ENCODE data around the gene G0S2.
"Not testable (repeated sequence)": the region's sequence is repeated elsewhere in the genome, so short reads cannot be mapped to it uniquely, and the experiment has no call there.

The G0S2 gene

DNA sequence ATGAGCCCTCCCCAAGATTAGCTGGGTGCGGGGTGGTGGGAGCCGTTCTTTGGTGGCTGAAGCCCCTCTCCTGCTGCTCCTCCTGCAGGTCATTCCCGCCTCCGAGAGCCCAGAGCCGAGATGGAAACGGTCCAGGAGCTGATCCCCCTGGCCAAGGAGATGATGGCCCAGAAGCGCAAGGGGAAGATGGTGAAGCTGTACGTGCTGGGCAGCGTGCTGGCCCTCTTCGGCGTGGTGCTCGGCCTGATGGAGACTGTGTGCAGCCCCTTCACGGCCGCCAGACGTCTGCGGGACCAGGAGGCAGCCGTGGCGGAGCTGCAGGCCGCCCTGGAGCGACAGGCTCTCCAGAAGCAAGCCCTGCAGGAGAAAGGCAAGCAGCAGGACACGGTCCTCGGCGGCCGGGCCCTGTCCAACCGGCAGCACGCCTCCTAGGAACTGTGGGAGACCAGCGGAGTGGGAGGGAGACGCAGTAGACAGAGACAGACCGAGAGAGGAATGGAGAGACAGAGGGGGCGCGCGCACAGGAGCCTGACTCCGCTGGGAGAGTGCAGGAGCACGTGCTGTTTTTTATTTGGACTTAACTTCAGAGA is 448 bp downstream of the G0S2 start:
- in situ Hi-C loops (cut with MboI; ENCODE audit: low sequenced_read_pairs), result no loop called here

DNA sequence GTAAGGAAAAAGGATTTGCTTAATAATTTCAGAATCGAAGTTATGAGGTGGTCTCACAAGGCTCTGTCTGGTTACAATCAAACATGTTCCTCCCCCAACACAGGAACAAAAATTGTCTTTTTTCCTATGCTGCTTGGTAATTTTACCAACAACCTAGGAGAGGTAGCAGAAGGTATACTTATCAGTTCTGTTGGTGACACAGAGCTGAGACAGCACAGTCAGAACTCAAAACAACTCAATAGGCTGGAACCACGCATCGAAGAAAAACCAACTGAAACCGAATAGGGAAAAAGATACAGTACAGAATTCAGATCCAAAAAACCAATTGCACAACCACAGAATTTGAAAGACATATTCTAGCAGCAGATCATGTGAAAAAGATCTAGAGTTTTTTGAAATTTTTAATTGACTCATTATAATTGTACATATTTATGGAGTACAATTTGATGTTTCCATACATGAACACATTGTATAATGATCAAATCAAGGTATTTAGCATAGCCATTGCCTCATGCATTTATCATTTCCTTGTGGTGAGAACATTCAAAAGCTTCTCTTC is 3.8 kb downstream of the G0S2 start:
- in situ Hi-C loops (cut with MboI; ENCODE audit: low sequenced_read_pairs), result no loop called here

DNA sequence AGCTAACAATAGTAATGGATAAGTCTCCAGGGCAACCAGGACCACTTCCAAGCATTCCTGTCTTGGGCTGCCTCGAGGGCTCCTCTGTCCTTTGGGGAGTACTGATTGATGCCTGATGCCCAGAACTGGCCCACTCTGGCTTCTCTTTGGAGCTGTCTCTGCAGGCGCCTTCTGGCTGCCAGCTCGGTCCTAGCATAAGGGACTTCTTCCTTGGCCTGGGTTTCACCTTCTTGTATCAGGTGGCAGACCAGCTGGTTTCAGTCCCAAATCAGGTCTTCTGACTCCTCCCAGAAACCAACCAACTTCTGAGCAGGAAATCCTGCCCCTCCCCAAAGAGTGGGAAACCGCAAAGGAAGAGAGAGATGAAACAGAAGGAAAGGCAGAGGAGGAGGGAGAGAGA is 10.6 kb downstream of the G0S2 start:
- in situ Hi-C loops (cut with MboI; ENCODE audit: low sequenced_read_pairs), result no loop called here

DNA sequence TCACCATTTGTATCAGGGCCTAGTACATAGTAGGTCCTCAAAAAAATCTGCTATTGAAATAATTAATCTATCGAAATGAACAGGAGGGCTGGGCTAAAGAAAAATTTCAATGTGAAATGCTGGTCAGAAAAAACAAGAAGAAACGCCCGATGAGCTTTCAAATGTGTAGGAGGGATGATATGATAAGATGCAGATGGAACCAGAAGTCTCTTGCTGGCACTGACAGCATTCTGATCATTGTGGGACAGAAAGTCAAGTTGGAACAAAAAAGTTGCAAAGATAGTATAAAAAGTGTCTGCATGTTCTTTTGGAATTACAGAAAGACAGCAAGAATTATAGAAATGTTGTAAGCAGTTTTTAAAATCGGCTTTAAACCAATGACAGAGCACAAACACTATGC is 11.1 kb downstream of the G0S2 start:
- in situ Hi-C loops (cut with MboI; ENCODE audit: low sequenced_read_pairs), result no loop called here

DNA sequence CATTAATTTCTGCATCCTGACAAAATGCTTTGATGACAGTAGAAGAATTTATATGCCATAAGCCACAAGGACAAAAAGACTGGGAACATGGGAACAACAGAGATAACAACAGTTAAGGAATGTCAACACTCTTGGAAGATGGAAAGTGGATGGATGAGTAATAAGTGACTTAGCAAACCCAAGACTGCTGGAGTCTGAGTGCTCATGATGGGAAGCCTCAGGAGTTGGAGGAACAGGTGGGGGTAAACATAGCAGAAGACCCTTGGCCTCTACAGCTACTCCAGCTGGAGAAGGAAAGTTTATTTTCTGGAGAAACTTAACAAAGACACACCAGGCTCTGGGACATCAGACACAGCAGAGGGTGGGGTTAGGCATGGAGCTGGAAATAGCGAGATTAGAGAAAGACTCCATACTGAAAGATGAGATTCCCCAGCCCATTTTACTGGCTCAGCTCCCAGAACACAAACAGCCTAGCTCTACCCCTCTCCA is 13.6 kb downstream of the G0S2 start:
- in situ Hi-C loops (cut with MboI; ENCODE audit: low sequenced_read_pairs), result no loop called here

DNA sequence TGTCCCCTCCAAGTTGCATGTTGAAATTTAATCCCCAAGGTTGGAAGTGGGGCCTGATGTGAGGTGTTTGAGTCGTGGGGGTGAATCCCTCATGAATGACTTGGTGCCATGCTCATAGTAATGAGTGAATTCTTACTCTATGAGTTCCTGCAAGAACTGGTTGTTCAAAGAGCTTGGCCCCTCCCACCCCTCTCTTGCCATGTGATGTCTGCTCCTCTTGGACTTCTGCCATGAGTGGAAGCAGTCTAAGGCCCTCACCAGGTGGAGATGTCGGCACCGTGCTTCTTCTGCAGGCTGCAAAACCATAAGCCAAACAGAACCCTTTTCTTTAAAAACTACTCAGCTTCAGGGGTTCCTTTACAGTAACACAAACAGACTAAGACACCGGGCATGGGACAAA is 14.3 kb downstream of the G0S2 start:
- in situ Hi-C loops (cut with MboI; ENCODE audit: low sequenced_read_pairs), result no loop called here

DNA sequence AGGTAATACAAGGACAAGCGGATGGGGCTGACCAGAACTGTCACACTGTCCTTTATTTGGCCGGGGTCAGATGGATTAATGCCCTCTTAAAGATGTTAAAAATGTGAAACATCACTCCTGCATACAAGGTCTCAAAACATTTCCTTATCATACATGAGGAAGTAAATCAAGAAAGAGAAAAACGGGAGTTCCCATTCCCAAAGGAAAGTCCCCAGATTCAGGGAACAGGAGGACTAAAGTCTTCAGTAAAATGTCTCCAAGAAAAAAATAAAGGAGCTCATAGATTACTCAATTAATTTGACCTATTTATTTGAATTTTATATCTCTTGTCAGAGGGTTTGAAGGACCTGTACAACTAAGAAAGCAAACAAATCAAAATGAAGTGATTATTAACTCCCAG is 16.0 kb downstream of the G0S2 start:
- in situ Hi-C loops (cut with MboI; ENCODE audit: low sequenced_read_pairs), result no loop called here

DNA sequence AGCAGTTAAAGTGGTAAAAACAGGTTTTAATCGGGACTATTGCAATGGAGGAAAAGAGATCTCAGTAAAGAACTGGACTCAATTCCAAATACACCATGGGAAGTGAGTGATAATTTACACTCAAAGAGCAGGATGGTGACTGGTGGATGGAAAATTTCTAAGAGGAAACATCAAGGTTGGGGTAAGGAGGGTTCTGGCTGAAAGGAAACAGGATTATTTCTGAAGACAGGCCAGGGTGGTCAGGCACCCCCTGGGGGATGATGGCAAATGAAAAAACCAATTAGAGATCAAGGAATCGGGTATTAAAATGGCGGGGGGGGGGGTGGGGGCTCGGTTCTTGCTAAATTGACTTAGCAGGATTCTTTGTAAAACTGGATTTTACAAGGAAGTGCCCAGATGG is 17.1 kb downstream of the G0S2 start:
- in situ Hi-C loops (cut with MboI; ENCODE audit: low sequenced_read_pairs), result no loop called here

DNA sequence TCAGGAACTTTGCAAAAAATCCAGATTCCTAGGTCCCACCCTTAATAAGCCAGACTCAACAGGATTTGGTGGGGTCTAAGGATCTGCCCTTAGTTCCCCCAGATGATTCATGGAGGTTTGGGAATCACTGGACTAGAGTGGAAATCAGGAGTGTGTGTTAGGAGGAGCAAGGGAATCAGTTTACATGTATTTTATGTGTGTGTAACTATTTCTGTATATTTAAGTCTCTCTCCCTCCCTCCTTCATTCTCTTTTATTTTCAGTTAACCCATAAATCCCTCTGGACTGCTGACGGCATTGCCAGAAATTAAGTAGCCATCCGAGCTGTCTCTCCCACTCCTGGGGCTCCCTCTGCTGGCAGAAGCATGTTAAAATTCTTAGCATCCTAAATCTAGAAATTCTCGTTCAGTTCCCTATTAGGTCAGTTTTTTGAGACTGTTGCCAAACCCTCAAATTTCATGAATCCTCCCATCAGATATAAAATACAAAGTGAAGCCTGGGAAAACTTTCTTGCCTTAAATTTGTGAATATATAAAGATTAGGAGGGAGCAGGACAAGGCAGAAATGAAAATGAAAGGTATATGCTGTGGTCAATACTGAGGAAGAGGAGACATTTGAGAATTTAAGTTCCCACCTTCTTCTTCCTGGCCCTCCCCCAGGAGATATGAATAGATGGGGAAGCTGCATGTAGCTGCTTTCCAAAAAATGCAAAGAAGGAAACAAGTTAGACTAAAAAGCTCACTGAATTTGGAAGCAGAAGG is 17.7 kb downstream of the G0S2 start:
- in situ Hi-C loops (cut with MboI; ENCODE audit: low sequenced_read_pairs), result no loop called here

DNA sequence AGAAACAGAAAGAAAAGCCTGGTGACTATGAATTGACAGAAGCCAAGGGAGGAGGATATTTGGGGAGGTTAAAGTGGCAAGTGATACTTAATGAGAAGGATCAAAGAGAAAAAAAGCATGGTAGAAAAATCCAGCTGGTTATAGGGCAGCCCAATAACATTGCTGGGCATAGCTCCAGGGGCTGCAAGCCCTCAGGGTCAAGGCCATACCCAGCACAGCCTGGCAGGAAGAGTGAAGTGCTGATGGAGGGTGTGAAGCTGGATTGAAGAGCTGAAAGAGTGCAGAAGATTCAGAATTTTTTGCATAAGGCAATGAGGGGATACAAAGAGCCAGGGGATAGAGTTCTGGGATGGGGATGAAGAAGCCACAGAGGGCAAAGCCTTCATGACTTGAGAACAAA is 21.5 kb downstream of the G0S2 start:
- in situ Hi-C loops (cut with MboI; ENCODE audit: low sequenced_read_pairs), result no loop called here

DNA sequence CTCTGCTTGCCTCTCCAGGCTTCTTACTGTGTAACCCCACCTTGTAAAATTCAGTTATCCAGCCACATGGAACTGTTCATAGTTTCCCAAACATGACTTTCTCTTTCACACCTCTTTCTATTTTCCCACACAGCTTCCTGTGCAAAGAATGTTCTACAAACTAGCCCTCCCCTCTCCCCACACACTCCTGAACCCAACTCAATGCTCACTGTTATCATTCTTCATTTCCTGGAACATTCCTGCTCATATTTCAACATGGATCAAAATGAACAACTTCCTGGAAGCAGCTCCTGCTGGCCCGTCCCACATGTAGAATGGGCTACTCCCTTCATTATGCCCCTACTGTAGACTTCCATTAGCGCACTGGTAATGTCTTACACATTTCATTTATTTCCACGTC is 21.9 kb downstream of the G0S2 start:
- in situ Hi-C loops (cut with MboI; ENCODE audit: low sequenced_read_pairs), result no loop called here

DNA sequence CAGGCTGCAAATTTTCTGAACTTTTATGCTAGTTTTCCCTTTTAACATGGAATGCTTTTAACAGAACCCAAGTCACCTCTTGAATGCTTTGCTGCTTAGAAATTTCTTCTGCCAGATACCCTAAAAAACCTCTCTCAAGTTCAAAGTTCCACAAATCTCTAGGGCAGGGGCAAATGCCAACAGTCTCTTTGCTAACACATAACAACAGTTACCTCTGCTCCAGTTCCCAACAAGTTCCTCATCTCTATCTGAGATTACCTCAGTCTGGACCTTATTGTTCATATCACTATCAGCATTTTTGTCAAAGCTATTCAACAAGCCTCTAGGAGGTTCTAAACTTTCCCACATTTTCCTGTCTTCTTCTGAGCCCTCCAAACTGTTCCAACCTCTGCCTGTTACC is 25.5 kb downstream of the G0S2 start:
- in situ Hi-C loops (cut with MboI; ENCODE audit: low sequenced_read_pairs), result not testable (repeated sequence)

DNA sequence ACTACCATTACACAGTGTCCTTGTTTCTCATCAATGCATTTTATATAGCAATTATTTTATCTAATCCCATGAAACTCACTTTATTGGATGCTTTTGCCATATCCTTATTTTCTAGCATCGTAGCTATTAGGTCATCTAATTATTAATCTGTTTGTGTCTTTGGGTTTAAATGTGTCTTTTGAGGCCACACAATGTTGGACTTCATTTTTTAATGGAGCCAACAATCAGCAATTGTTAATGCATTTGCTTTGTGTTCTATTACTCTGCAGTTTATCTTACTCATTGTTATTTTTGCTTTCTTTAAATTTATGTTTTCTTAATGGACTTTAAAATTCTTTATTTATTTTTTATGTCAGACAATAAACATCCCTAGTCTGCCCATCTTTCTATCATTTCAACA is 27.6 kb downstream of the G0S2 start:
- in situ Hi-C loops (cut with MboI; ENCODE audit: low sequenced_read_pairs), result no loop called here

DNA sequence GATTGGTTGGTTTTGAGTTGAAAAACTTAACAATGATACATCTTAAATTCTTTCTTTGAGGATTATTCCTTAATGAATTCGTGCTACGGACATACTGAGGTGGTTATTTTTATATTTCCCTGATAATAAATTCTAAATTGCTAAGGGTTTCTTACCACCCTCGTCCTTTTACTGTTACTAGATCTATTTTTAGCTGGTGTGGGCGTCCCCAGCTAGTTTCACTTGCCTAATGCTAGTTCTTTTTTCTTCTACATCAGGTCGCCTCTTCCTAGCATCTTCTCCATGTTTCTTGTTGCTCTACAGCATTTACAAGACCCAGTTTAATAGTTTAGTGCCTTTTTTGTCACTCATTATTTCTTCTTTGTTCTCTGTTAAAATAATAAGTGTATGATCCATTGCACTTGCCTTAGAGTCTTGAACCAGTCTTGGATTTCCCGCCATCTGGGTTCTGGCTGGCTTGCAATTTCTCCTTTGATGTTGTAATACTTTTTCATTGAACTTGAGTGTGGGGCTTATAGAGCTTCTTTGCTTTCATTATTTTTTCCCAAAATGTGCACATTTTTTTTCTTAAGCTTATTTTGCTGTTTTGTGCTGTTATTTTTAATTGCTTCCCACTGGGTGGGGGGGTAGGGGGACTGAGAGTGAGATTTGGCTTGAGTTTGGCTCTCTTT is 28.8 kb downstream of the G0S2 start:
- in situ Hi-C loops (cut with MboI; ENCODE audit: low sequenced_read_pairs), result no loop called here

DNA sequence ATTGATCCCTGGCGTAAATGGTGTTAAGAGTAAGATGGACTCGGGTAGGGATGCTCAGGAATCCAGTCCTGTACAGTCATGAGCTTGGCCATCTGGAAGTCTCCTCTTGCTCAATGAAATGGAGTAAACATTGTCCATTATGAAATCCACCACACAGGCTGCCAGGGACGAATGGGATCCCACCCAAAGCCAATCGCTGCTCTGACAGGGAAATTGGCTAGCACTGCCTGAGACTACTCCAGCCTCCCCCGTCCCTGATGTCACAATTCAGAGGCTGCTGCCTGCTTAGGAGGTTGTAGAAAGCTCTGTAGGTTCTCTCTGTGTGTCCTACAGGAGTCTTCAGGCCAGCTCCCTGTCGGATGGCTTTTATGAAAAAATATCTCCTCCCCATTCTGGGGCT is 29.4 kb downstream of the G0S2 start, which contains the start of gene HSD11B1:
TSS of gene HSD11B1 (plus strand) at position 263 of the 400 bp plus-strand sequence. CDS start at position 360, 97 bp downstream.
- in situ Hi-C loops (cut with MboI; ENCODE audit: low sequenced_read_pairs), result no loop called here

DNA sequence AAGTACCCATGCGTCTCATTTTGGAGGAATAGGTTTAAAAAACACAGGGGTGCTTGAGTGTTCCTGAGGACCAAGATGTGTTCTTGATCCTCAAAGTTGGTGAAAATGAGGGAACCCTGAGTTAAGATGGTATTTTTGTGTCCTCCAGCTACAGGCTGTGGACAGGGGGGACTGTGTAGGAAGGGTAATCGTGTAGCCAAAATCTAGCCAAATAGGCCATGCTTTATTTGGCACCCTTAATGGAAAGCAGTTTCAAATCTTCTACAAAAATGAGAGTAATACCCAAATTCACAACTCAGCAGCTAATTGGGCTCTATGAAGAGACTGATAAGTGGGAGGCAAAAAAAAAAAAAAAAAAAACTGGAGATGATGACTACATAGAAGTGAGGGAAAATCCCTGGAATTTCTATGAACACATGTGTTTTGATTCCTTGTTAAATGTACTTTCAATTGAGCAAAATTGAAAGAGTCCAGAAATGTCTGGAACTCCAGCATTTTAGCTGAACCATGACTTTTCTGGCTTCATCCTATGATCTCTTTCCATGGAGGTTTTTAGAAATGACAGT is 29.9 kb downstream of the G0S2 start:
- in situ Hi-C loops (cut with MboI; ENCODE audit: low sequenced_read_pairs), result no loop called here

DNA sequence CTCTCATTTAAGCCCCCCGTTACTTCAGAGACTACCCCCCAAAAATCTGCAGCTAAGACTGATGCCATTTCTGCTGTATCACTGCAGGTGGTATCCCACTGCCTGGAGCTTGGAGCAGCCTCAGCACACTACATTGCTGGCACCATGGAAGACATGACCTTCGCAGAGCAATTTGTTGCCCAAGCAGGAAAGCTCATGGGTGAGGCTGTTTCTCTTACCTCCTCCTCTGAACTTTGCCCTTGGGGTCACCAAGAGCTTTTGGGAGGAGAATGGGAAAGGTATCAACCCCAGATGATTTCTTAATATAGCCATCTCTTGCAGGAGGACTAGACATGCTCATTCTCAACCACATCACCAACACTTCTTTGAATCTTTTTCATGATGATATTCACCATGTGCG is 31.4 kb downstream of the G0S2 start:
- in situ Hi-C loops (cut with MboI; ENCODE audit: low sequenced_read_pairs), result no loop called here

DNA sequence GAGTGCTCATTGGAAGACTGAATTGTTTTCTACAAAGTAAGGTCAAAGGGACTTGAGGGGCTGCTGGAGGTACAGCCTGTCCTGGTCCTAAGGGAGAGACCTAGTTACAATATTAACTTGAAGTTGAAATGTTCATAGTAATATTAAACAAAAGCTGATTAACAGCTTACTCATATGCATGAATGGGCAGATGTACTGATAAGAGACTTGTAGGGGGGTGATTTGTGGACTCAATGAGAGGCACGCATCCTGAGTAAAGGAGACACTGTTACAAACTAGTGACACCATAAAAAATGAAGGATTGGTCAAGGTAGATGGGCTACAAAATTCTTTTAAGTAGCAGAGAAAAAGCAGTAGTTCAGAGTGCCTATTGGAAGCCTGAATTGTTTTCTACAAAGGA is 32.1 kb downstream of the G0S2 start:
- in situ Hi-C loops (cut with MboI; ENCODE audit: low sequenced_read_pairs), result no loop called here

DNA sequence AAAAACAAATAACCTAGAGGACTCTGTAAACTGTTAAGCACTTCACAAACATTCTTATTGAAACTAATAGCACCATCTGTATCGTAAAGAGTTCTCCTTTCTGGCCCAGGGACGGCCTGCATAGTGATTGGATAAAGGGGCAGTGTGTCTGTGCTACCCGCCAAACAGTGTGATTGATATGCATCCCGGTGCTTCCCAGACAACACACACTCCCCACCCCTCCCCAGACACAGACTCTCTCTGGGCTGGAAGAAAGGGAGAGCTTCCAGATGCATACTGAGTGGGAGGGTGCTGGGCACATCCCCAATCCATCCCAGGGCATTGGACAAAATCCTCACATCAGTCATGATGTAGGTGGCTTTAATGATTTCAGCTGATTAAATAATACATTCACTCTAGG is 33.1 kb downstream of the G0S2 start:
- in situ Hi-C loops (cut with MboI; ENCODE audit: low sequenced_read_pairs), result no loop called here

DNA sequence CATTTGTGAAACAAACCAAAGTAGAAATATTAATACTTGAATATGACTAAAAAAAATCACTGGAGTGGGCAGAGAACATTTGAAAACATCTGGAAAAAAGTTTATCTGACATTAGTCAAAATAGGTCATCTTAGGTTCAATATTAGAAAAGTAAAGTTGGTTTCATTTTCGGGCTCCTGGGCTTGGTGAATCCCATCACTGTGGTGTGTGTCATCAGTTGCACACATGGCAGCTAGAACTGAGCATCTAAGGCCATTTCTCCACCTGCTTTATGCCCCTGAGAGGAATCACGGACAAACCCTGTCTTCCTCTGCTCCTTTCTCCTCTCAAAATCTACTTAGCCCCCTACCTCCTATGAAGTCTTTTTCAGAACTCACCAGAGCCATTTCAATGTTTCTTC is 34.9 kb downstream of the G0S2 start:
- in situ Hi-C loops (cut with MboI; ENCODE audit: low sequenced_read_pairs), result no loop called here

DNA sequence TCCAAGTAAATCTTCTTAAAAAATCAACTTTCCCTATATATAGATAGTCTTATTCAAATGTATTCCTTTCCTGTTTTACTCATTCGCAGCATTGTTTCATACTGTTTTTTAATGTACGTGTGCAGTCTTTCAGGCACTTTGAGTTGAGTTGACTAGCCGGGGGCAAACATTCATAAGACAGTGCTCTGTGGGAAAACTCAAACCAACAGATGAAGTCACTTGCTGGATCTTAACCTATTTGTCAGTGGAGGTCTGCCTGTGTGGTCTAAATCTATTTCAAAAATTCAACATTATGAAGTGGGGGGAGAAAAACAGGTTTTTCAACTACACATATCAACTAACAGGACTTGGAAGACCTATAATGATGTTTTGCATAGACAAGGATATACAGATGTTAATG is 35.6 kb downstream of the G0S2 start:
- in situ Hi-C loops (cut with MboI; ENCODE audit: low sequenced_read_pairs), result no loop called here
